Measurements from ENCODE around the gene SINHCAF. TPM values are rescaled to one million over a fixed set of nuclear protein-coding genes. Genes with fewer than 3 reads are reported as not detected.
A peak's percentile ranks its signal among the peaks of the same experiment; 100 is the strongest.
"Not testable (repeated sequence)": the region's sequence is repeated elsewhere in the genome, so short reads cannot be mapped to it uniquely, and the experiment has no call there.

SINHCAF gene
- total RNA-seq, 1 donor from 2014 or later = 257 TPM

GRCh38 chr12:31308116-31308515, 17.8 kb downstream of the SINHCAF start:
- peak; percentile 65 for DNase-seq (ENCODE audit: low read depth)

GRCh38 chr12:31306866-31307265, 19.1 kb downstream of the SINHCAF start:
- DNase-seq (ENCODE audit: low read depth) = no peak

- DNase-seq (ENCODE audit: low read depth) = no peak
Measured at GRCh38 chr12:31303466-31303865, 22.5 kb downstream of the SINHCAF start.

- DNase-seq (ENCODE audit: low read depth) = no peak
Measured at GRCh38 chr12:31301311-31301710, 24.6 kb downstream of the SINHCAF start.

GRCh38 chr12:31300783-31301182, 25.2 kb downstream of the SINHCAF start:
- no peak for DNase-seq (ENCODE audit: low read depth)

- no peak for DNase-seq (ENCODE audit: low read depth)
Measured at GRCh38 chr12:31300341-31300740, 25.6 kb downstream of the SINHCAF start.

- no peak for DNase-seq (ENCODE audit: low read depth)
Measured at GRCh38 chr12:31298922-31299321, 27.0 kb downstream of the SINHCAF start.

- DNase-seq (ENCODE audit: low read depth) = no peak
Measured at GRCh38 chr12:31298515-31298910, 27.4 kb downstream of the SINHCAF start.

GRCh38 chr12:31297572-31298514, 28.1 kb downstream of the SINHCAF start:
- no peak for DNase-seq (ENCODE audit: low read depth)

- no peak for DNase-seq (ENCODE audit: low read depth)
Measured at GRCh38 chr12:31289441-31289840, 36.5 kb downstream of the SINHCAF start.

GRCh38 chr12:31288381-31288780, 37.6 kb downstream of the SINHCAF start:
- DNase-seq (ENCODE audit: low read depth) = no peak

GRCh38 chr12:31280183-31280582, 45.8 kb downstream of the SINHCAF start:
- DNase-seq (ENCODE audit: low read depth) = peak; percentile 16

- DNase-seq (ENCODE audit: low read depth) = no peak
Measured at GRCh38 chr12:31279390-31279924, 46.5 kb downstream of the SINHCAF start.

GRCh38 chr12:31278832-31279231, 47.1 kb downstream of the SINHCAF start:
- no peak for DNase-seq (ENCODE audit: low read depth)

GRCh38 chr12:31278424-31278823, 47.5 kb downstream of the SINHCAF start:
- no peak for DNase-seq (ENCODE audit: low read depth)

GRCh38 chr12:31277081-31277480, 48.9 kb downstream of the SINHCAF start:
- no peak for DNase-seq (ENCODE audit: low read depth)

GRCh38 chr12:31275491-31275890, 50.5 kb downstream of the SINHCAF start:
- DNase-seq (ENCODE audit: low read depth) = no peak

- no peak for DNase-seq (ENCODE audit: low read depth)
Measured at GRCh38 chr12:31274520-31275300, 51.2 kb downstream of the SINHCAF start.

- not testable (repeated sequence) for DNase-seq (ENCODE audit: low read depth)
Measured at GRCh38 chr12:31273794-31274193, 52.2 kb downstream of the SINHCAF start.

GRCh38 chr12:31272607-31273225, 53.2 kb downstream of the SINHCAF start:
- DNase-seq (ENCODE audit: low read depth) = no peak

GRCh38 chr12:31267966-31268365, 58.0 kb downstream of the SINHCAF start:
- DNase-seq (ENCODE audit: low read depth) = peak; percentile 22

- no peak for DNase-seq (ENCODE audit: low read depth)
Measured at GRCh38 chr12:31265722-31266121, 60.2 kb downstream of the SINHCAF start.
